DOHH2 (cell line): Measurements from ENCODE around the gene LPXN.

Experiments
- EZH2phosphoT487 ChIP-seq: fragments of 200-600 bp; sonication (generic); IDR thresholded peaks from 2 replicates; pipeline ENCODE4 v1.6.1; 2017; ENCODE audit warnings: borderline replicate concordance, mild to moderate bottlenecking, antibody characterized with exemption, low read length, moderate library complexity, mixed read lengths
- TF ChIP-seq, protein P1 (sequence below): fragments of 200-600 bp; sonication (generic); IDR thresholded peaks from one replicate; pipeline ENCODE4 v1.5.1; 2014; ENCODE audit warnings: antibody characterized with exemption, mild to moderate bottlenecking, low read depth, low read length; ENCODE audit not compliant: poor library complexity, severe bottlenecking

DNA sequence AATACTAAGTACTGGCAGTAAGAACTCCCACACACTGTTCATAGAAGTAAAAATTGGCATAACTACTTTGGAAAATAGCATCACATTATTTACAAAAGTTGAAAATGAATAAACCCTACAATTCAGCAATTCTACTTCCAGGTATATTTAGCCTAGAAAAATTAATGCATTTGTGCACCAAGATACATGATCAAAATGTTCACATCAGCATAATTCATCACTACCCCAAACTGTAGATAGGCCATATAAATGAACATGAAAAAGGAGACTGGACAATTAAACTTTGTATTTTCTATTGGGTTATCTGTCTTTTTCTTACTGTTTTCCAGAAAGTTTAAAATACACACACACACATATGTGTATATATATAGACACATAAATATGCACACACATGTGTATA is 73.7 kb downstream of the LPXN start:
- no peak for TF ChIP-seq EZH2phosphoT487
- TF ChIP-seq, protein P1, sequence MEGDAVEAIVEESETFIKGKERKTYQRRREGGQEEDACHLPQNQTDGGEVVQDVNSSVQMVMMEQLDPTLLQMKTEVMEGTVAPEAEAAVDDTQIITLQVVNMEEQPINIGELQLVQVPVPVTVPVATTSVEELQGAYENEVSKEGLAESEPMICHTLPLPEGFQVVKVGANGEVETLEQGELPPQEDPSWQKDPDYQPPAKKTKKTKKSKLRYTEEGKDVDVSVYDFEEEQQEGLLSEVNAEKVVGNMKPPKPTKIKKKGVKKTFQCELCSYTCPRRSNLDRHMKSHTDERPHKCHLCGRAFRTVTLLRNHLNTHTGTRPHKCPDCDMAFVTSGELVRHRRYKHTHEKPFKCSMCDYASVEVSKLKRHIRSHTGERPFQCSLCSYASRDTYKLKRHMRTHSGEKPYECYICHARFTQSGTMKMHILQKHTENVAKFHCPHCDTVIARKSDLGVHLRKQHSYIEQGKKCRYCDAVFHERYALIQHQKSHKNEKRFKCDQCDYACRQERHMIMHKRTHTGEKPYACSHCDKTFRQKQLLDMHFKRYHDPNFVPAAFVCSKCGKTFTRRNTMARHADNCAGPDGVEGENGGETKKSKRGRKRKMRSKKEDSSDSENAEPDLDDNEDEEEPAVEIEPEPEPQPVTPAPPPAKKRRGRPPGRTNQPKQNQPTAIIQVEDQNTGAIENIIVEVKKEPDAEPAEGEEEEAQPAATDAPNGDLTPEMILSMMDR, result no peak
